Measurements from ENCODE around the gene STX8. TPM values are rescaled to one million over a fixed set of nuclear protein-coding genes. Genes with fewer than 3 reads are reported as not detected.

The STX8 gene
- total RNA-seq, 4 donors from 2014 or later, result 22.0 to 67.3 (median 46.5) TPM

GRCh38 chr17:9226794-9227135, 348.9 kb downstream of the STX8 start:
- H3K9me3 ChIP-seq, result no peaks in the 10 kb centered on the region
- H3K36me3 ChIP-seq, result no peaks in the 10 kb centered on the region
- H3K27me3 ChIP-seq, result no peaks in the 10 kb centered on the region
- no peak for TF ChIP-seq CTCF (IDR thresholded peaks at IDR 0.05)
- no peak for TF ChIP-seq POLR2A (IDR thresholded peaks at IDR 0.05)
- DNase-seq, result no peak
- H3K27ac ChIP-seq, result peak overlapping the region in 1 of 2 donors; percentile 91
- peaks cover 0 to 4% of the 10 kb centered on the region in 2 donors for H3K4me1 ChIP-seq
- H3K4me3 ChIP-seq, result no peak overlapping the region
- intact Hi-C loops (cut with DNase I; ENCODE audit: low total_unique reads), result no loop called here

GRCh38 chr17:9226130-9226793, 349.4 kb downstream of the STX8 start:
- no peak for TF ChIP-seq POLR2A (IDR thresholded peaks at IDR 0.05)
- no peak for TF ChIP-seq CTCF (IDR thresholded peaks at IDR 0.05)
- intact Hi-C loops (cut with DNase I; ENCODE audit: low total_unique reads), result no loop called here
- Histone ChIP-seq H3K36me3 (no peaks in the 10 kb centered on the region), H3K9me3 (no peaks in the 10 kb centered on the region), H3K4me1 (peaks cover 0 to 4% of the 10 kb centered on the region in 2 donors), H3K27me3 (no peaks in the 10 kb centered on the region), H3K4me3 (no peak overlapping the region), H3K27ac (peak overlapping the region in 1 of 2 donors; percentile 91)
- no peak for DNase-seq

GRCh38 chr17:9225305-9226101, 350.1 kb downstream of the STX8 start:
- DNase-seq, result no peak
- TF ChIP-seq CTCF (IDR thresholded peaks at IDR 0.05) (no peak), POLR2A (IDR thresholded peaks at IDR 0.05) (no peak)
- H3K4me1 ChIP-seq, result peaks cover 0 to 4% of the 10 kb centered on the region in 2 donors
- H3K36me3 ChIP-seq, result no peaks in the 10 kb centered on the region
- H3K27ac ChIP-seq, result peak overlapping the region in 1 of 2 donors; percentile 91
- no peak overlapping the region for H3K4me3 ChIP-seq
- H3K27me3 ChIP-seq, result no peaks in the 10 kb centered on the region
- no peaks in the 10 kb centered on the region for H3K9me3 ChIP-seq
- intact Hi-C loops (cut with DNase I; ENCODE audit: low total_unique reads), result no loop called here

GRCh38 chr17:9224485-9224884, 351.1 kb downstream of the STX8 start:
- H3K9me3 ChIP-seq, result no peaks in the 10 kb centered on the region
- H3K27me3 ChIP-seq, result no peaks in the 10 kb centered on the region
- H3K36me3 ChIP-seq, result no peaks in the 10 kb centered on the region
- DNase-seq, result no peak
- intact Hi-C loops (cut with DNase I; ENCODE audit: low total_unique reads), result no loop called here
- TF ChIP-seq POLR2A (IDR thresholded peaks at IDR 0.05), result no peak
- H3K4me1 ChIP-seq, result peaks cover 0 to 4% of the 10 kb centered on the region in 2 donors
- H3K27ac ChIP-seq, result no peak overlapping the region
- H3K4me3 ChIP-seq, result no peak overlapping the region

- no peak overlapping the region for H3K4me3 ChIP-seq
- DNase-seq, result no peak
- no peaks in the 10 kb centered on the region for H3K36me3 ChIP-seq
- no peaks in the 10 kb centered on the region for H3K9me3 ChIP-seq
- H3K27me3 ChIP-seq, result no peaks in the 10 kb centered on the region
- TF ChIP-seq POLR2A (IDR thresholded peaks at IDR 0.05) (no peak), CTCF (IDR thresholded peaks at IDR 0.05) (no peak)
- intact Hi-C loops (cut with DNase I; ENCODE audit: low total_unique reads), result no loop called here
- peaks cover 0 to 4% of the 10 kb centered on the region in 2 donors for H3K4me1 ChIP-seq
- H3K27ac ChIP-seq, result no peak overlapping the region
Measured at GRCh38 chr17:9223531-9223930, 352.1 kb downstream of the STX8 start.
